H1 (cell line): ENCODE data around the gene SLC26A4. TPM values are rescaled to one million over a fixed set of nuclear protein-coding genes. Genes with fewer than 3 reads are reported as not detected.

Source experiments
- CTCF ChIA-PET: fragments of 300-600 bp; sonication (Branson Sonifier 250); formaldehyde crosslinking; loops from one replicate; lab custom pipeline; 2021; ENCODE audit not compliant: partially characterized antibody; lab: Charles Lee
- POLR2A ChIA-PET: fragments of 300-600 bp; sonication (Branson Sonifier 250); formaldehyde crosslinking; loops from one replicate; lab custom pipeline; 2021; ENCODE audit warnings: inconsistent platforms; ENCODE audit not compliant: partially characterized antibody; lab: Charles Lee
- DNase-seq, 2 experiments: peaks; one replicate each; pipeline versions ENCODE4 v3.0.0 to v3.0.0-alpha.2; 2010 to 2022; ENCODE audit warnings: low spot score in 2 of 2, low read depth in 1 of 2, mixed read lengths in 1 of 2
- FAIRE-seq: peaks from 2 replicates; lab custom pipeline; 2011; peaks lifted over from hg19 to GRCh38; lab: Jason Lieb, UNC
- H2AFZ ChIP-seq: 2 replicates; pipeline ENCODE4 v1.8.1; 2012; ENCODE audit warnings: low read length, inconsistent platforms
- H2AK5ac ChIP-seq: 2 replicates; pipeline ENCODE4 v1.6.1; 2013; ENCODE audit warnings: low read depth, low read length
- H2BK120ac ChIP-seq: replicated peaks from 2 replicates; pipeline ENCODE3; 2013; ENCODE audit warnings: low read depth, low read length, inconsistent platforms
- H2BK12ac ChIP-seq: 2 replicates; pipeline ENCODE4 v1.6.1; 2013; ENCODE audit warnings: low read depth, low read length
- H2BK15ac ChIP-seq: 2 replicates; pipeline ENCODE4 v1.6.1; 2013; ENCODE audit warnings: low read length
- H2BK20ac ChIP-seq: 2 replicates; pipeline ENCODE4 v1.6.1; 2013; ENCODE audit warnings: low read length
- H2BK5ac ChIP-seq: 2 replicates; pipeline ENCODE4 v1.6.1; 2013; ENCODE audit warnings: low read depth, low read length
- H3K14ac ChIP-seq: 2 replicates; pipeline ENCODE4 v1.6.1; 2013; ENCODE audit warnings: inconsistent platforms; ENCODE audit not compliant: insufficient read length
- H3K18ac ChIP-seq: 2 replicates; pipeline ENCODE4 v1.6.1; 2013; ENCODE audit warnings: low read length; ENCODE audit errors: extremely low read depth
- H3K23ac ChIP-seq: 2 replicates; pipeline ENCODE4 v1.6.1; 2013; ENCODE audit warnings: inconsistent platforms; ENCODE audit not compliant: insufficient read length
- H3K23me2 ChIP-seq: 2 replicates; pipeline ENCODE4 v1.6.1; 2013; ENCODE audit warnings: low read depth, low read length
- H3K27ac ChIP-seq: 2 replicates; pipeline ENCODE4 v1.6.1; 2011; ENCODE audit warnings: low read depth, low read length, inconsistent platforms
- H3K27me3 ChIP-seq, 4 experiments: replicated peaks in 1 of 4; 1 replicate in 1 of 4; 2 replicates in 3 of 4; pipeline versions ENCODE4 v1.6.1 to v1.8.1; 2011 to 2013; ENCODE audit warnings: low read length in 3 of 4, mild to moderate bottlenecking in 3 of 4, inconsistent platforms in 2 of 4, mixed read lengths in 2 of 4, moderate library complexity in 1 of 4; ENCODE audit not compliant: control insufficient read depth in 3 of 4, insufficient read depth in 3 of 4; ENCODE audit errors: extremely low read depth in 1 of 4
- H3K36me3 ChIP-seq, 4 experiments: 2 replicates each; pipeline versions ENCODE4 v1.6.1 to v1.8.1; 2011 to 2013; ENCODE audit warnings: mild to moderate bottlenecking in 4 of 4, low read length in 3 of 4, moderate library complexity in 2 of 4, control low read depth in 1 of 4, inconsistent platforms in 1 of 4; ENCODE audit not compliant: insufficient read depth in 4 of 4, control insufficient read depth in 2 of 4
- H3K4ac ChIP-seq: replicated peaks from 2 replicates; pipeline ENCODE3; 2013; ENCODE audit warnings: low read length, low read depth, mixed read lengths, inconsistent platforms; ENCODE audit not compliant: insufficient read length
- H3K4me1 ChIP-seq, 4 experiments: replicated peaks in 1 of 4; 1 replicate in 1 of 4; 2 replicates in 3 of 4; pipeline versions ENCODE4 v1.6.1 to v1.8.1; 2011 to 2013; ENCODE audit warnings: low read length in 3 of 4, inconsistent platforms in 2 of 4, mixed read lengths in 1 of 4; ENCODE audit not compliant: insufficient read depth in 4 of 4, control insufficient read depth in 3 of 4
- H3K4me2 ChIP-seq, 2 experiments: 2 replicates each; pipeline versions ENCODE4 v1.6.1 to v1.8.1; 2011 to 2013; ENCODE audit warnings: low read depth in 2 of 2, low read length in 2 of 2, control low read depth in 1 of 2, inconsistent platforms in 1 of 2, mild to moderate bottlenecking in 1 of 2; ENCODE audit not compliant: insufficient read depth in 1 of 2
- H3K4me3 ChIP-seq, 4 experiments: fragments of 200-600, 300-600 bp in 1 of 4; sonication (generic), shearing (Covaris generic), sonication (Bioruptor Twin) in 1 of 4; 2 replicates each; pipeline versions ENCODE4 v1.5.1 to v1.8.1; 2011 to 2016; ENCODE audit warnings: low read length in 4 of 4, low read depth in 3 of 4, control low read depth in 2 of 4, inconsistent platforms in 2 of 4, mild to moderate bottlenecking in 2 of 4, mixed read lengths in 1 of 4, moderate library complexity in 1 of 4; ENCODE audit not compliant: insufficient read depth in 2 of 4; ENCODE audit errors: extremely low read depth in 1 of 4
- H3K56ac ChIP-seq: replicated peaks from 2 replicates; pipeline ENCODE3; 2013; ENCODE audit warnings: low read depth, mild to moderate bottlenecking, mixed read lengths, low read length, inconsistent platforms; ENCODE audit not compliant: insufficient read length
- H3K79me1 ChIP-seq: 2 replicates; pipeline ENCODE4 v1.6.1; 2013; ENCODE audit warnings: low read depth, low read length, control low read depth
- H3K79me2 ChIP-seq, 2 experiments: 2 replicates each; pipeline versions ENCODE4 v1.6.1 to v1.8.1; 2012 to 2013; ENCODE audit warnings: low read length in 2 of 2, mild to moderate bottlenecking in 2 of 2, inconsistent platforms in 1 of 2; ENCODE audit not compliant: insufficient read depth in 2 of 2, control insufficient read depth in 1 of 2
- H3K9ac ChIP-seq, 4 experiments: replicated peaks in 1 of 4; 1 replicate in 1 of 4; 2 replicates in 3 of 4; pipeline versions ENCODE4 v1.6.1 to v1.8.1; 2011 to 2013; ENCODE audit warnings: low read depth in 3 of 4, low read length in 3 of 4, control low read depth in 2 of 4, mild to moderate bottlenecking in 2 of 4, moderate library complexity in 2 of 4, inconsistent platforms in 1 of 4; ENCODE audit errors: extremely low read depth in 1 of 4
- H3K9me3 ChIP-seq, 2 experiments: 2 replicates each; pipeline versions ENCODE4 v1.6.1 to v1.8.1; 2012 to 2013; ENCODE audit warnings: mild to moderate bottlenecking in 2 of 2, moderate library complexity in 2 of 2, control low read depth in 1 of 2, inconsistent platforms in 1 of 2, low read depth in 1 of 2, low read length in 1 of 2, mixed read lengths in 1 of 2; ENCODE audit not compliant: insufficient read depth in 2 of 2
- H4K20me1 ChIP-seq, 2 experiments: replicated peaks in 1 of 2; 2 replicates each; pipeline versions ENCODE3 to v1.8.1; 2011 to 2013; ENCODE audit warnings: inconsistent platforms in 2 of 2, low read length in 2 of 2, mild to moderate bottlenecking in 1 of 2; ENCODE audit not compliant: insufficient read depth in 2 of 2, control insufficient read depth in 1 of 2
- H4K5ac ChIP-seq: 2 replicates; pipeline ENCODE4 v1.6.1; 2013; ENCODE audit warnings: low read length, low read depth, mixed read lengths, inconsistent platforms; ENCODE audit not compliant: insufficient read length
- H4K8ac ChIP-seq: 2 replicates; pipeline ENCODE4 v1.8.0; 2013; ENCODE audit warnings: mild to moderate bottlenecking, moderate library complexity, low read length, inconsistent platforms; ENCODE audit not compliant: insufficient read depth; ENCODE audit errors: extremely low read depth
- H4K91ac ChIP-seq: replicated peaks from 2 replicates; pipeline ENCODE3; 2013; ENCODE audit warnings: low read length, mixed read lengths, inconsistent platforms; ENCODE audit not compliant: insufficient read length
- CTCF ChIP-seq, 3 experiments: IDR thresholded peaks; 1 replicate in 2 of 3; 2 replicates in 1 of 3; pipeline versions ENCODE4 v1.5.1 to v1.6.1; 2011; ENCODE audit warnings: low read length in 3 of 3, mild to moderate bottlenecking in 3 of 3, inconsistent platforms in 2 of 3, low read depth in 1 of 3, moderate library complexity in 1 of 3; ENCODE audit not compliant: insufficient read depth in 1 of 3; ENCODE audit errors: control extremely low read depth in 1 of 3
- EGR1 ChIP-seq: IDR thresholded peaks from 2 replicates; pipeline ENCODE4 v1.6.1; 2011; ENCODE audit warnings: low read depth, low read length, borderline replicate concordance
- EZH2 ChIP-seq: fragments of 200-600 bp; sonication (generic); IDR thresholded peaks from 2 replicates; pipeline ENCODE4 v1.7.1; 2012; ENCODE audit warnings: low read depth, mild to moderate bottlenecking, moderate library complexity, low read length, inconsistent platforms; ENCODE audit not compliant: severe bottlenecking
- FOSL1 ChIP-seq: IDR thresholded peaks from 2 replicates; pipeline ENCODE4 v1.6.1; 2011; ENCODE audit warnings: mild to moderate bottlenecking, low read depth, low read length, moderate library complexity; ENCODE audit not compliant: insufficient read depth
- KDM5A ChIP-seq: fragments of 200-600 bp; IDR thresholded peaks from 2 replicates; pipeline ENCODE4 v1.7.1; 2012; ENCODE audit warnings: mild to moderate bottlenecking, low read length, inconsistent platforms, mixed read lengths
- RAD21 ChIP-seq, 2 experiments: IDR thresholded peaks in 1 of 2; conservative IDR thresholded peaks in 1 of 2; 2 replicates each; pipeline ENCODE4 v1.6.1; 2011; ENCODE audit warnings: low read depth in 2 of 2, low read length in 2 of 2, improper control_type of control experiment in 1 of 2, inconsistent platforms in 1 of 2, mild to moderate bottlenecking in 1 of 2, moderate library complexity in 1 of 2
- SP1 ChIP-seq: IDR thresholded peaks from 2 replicates; pipeline ENCODE4 v1.6.1; 2011; ENCODE audit warnings: low read depth, low read length
- SP4 ChIP-seq: IDR thresholded peaks from 2 replicates; pipeline ENCODE4 v1.6.1; 2012; ENCODE audit warnings: low read length, inconsistent platforms
- USF2 ChIP-seq: IDR thresholded peaks from 2 replicates; pipeline ENCODE4 v1.6.1; 2011; ENCODE audit warnings: low read length, improper control_type of control experiment
- WGBS, 2 experiments: shearing (Covaris generic) in 1 of 2; methylation state at CpG; one replicate each; pipeline versions ENCODE4 v1.1.6 to v1.1.7; 2013 to 2015; ENCODE audit warnings: low lambda C conversion rate in 2 of 2, mixed read lengths in 2 of 2, inconsistent platforms in 1 of 2, low coverage in 1 of 2, missing lambda C conversion rate in 1 of 2; ENCODE audit not compliant: insufficient replicate concordance in 2 of 2, insufficient coverage in 1 of 2, insufficient read length in 1 of 2; ENCODE audit errors: extremely low coverage in 1 of 2, missing lambda C conversion rate in 1 of 2; 5-methylcytosine and 5-hydroxymethylcytosine counted together
- polyA plus RNA-seq, 7 experiments: library from polyadenylated mRNA; depleted of rRNA in 3 of 7; stranded (reverse) in 5 of 7; unstranded in 2 of 7; fragments of >200 nt in 5 of 7; fragments of 200-250 nt in 2 of 7; gene quantifications; 1 replicate in 5 of 7; 2 replicates in 1 of 7; 4 replicates in 1 of 7; pipeline versions ENCODE4 v1.2.1 to v1.2.3, GENCODE V29; 2011 to 2013; ENCODE audit warnings: missing spikeins in 2 of 7, mixed read lengths in 2 of 7
- total RNA-seq: library from RNA; stranded (reverse); fragmentation: NEBNext Ultra II Directional; extraction: Animal tissue kit (Norgen Biotek cat#: 25700); gene quantifications from 2 replicates; pipeline ENCODE4 v1.2.1, GENCODE V29; 2021

SLC26A4 gene
- total and polyA plus RNA-seq, 2 of the 8 experiments (the other 6 are each of a cell fraction or from before 2014, with no cell fraction given) = 0.11 to 0.35 TPM

- 100% methylated on average over 1 of the region's 1 CpG; no CpG with 5 or more reads in 1 of the 2 experiments for WGBS, 2 experiments
- Histone ChIP-seq H2BK5ac (no peak overlapping the region), H3K4me1 (peaks cover 0 to 3% (median 0%) of the 10 kb centered on the region in 4 experiments; a peak in 2 of 7 replicates), H3K18ac (no peak overlapping the region), H3K23me2 (no peaks in the 10 kb centered on the region), H3K4ac (no peak overlapping the region), H2BK120ac (no peak overlapping the region), H4K8ac (no peak overlapping the region), H2BK12ac (no peak overlapping the region), H2BK20ac (no peak overlapping the region), H2AFZ (no peak overlapping the region), H3K56ac (no peak overlapping the region), H3K4me3 (no peak overlapping the region), H4K20me1 (no peaks in the 10 kb centered on the region), H3K14ac (no peak overlapping the region), H4K91ac (no peak overlapping the region), H2BK15ac (no peak overlapping the region), H3K27ac (no peak overlapping the region), H3K36me3 (no peaks in the 10 kb centered on the region), H4K5ac (no peak overlapping the region), H2AK5ac (no peak overlapping the region), H3K9me3 (no peaks in the 10 kb centered on the region), H3K4me2 (no peak overlapping the region), H3K23ac (no peak overlapping the region), H3K27me3 (no peaks in the 10 kb centered on the region), H3K79me2 (no peaks in the 10 kb centered on the region), H3K9ac (no peak overlapping the region), H3K79me1 (no peaks in the 10 kb centered on the region)
- no peak for DNase-seq
- peak; percentile 65 for FAIRE-seq
- ChIA-PET CTCF (interaction anchor here (0.6 kb wide), 1 partner anchor 197 kb away, joined by 3 read pairs; no protein-coding TSS in a partner anchor), POLR2A (no interaction called here)
- TF ChIP-seq KDM5A (no peak), RAD21 (IDR thresholded peaks at IDR 0.05 in 1 of 2, conservative IDR thresholded peaks at IDR 0.05 in 1 of 2; ENCODE audit: low read depth in 2 of 2, low read length in 2 of 2) (no peak), EZH2 (no peak), SP1 (no peak), SP4 (no peak), FOSL1 (no peak), USF2 (no peak), CTCF (IDR thresholded peaks at IDR 0.05; ENCODE audit: control extremely low read depth in 1 of 3, insufficient read depth in 1 of 3, low read depth in 1 of 3, low read length in 3 of 3) (no peak), EGR1 (no peak)
These were observed 17.6 kb downstream of the SLC26A4 start for GRCh38 chr7:107678110-107678753.
